GM12801 (cell line): Measurements from ENCODE around the gene MBNL3.

ENCODE experiments used
- TF ChIP-seq, protein P1 (sequence below): IDR thresholded peaks from one replicate; pipeline ENCODE4 v1.5.1; 2011; ENCODE audit warnings: control low read depth; ENCODE audit not compliant: insufficient read length; ENCODE audit errors: extremely low read depth

The MBNL3 gene

DNA sequence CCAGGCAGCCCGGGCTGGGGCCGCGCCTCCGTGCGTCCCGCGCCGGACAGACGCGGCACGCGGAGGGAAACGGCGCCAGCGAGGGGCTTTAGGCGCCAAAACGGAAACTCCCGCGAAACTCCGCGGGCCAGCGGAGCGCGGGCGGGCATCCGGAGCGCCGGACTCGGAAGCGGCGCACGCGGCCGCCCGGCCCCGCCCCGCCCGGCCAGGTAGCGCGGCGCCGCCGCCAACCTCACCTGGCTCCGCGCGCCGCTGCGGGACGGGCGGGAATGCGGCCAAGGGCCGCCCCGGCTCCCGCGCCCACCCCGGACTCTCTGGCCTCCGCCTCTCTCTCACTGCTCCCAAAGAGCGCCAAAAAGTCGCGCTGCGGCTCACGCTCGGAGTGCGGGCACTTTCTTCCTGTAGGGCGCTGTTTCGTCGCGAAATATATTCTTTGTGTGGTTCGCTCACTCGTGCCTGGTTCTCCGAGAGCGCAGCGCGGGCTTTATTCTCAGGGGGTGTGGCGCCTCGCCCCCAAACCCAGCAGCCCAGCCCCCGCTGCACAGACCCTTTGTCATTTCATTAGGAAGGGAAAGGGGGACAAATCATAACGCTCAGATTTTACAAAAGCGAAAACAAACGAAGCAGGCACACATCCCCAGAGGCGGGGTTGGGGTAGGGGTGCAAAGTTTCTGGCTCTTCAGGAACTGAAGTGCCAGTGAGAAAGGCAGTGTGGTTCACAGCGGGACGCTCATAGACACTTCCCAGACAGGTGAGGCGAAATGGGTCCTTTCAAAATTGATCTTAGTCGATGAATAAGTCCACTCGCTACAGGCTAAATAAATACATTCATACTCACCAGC, 961 bp upstream of the MBNL3 start:
- TF ChIP-seq, protein P1, sequence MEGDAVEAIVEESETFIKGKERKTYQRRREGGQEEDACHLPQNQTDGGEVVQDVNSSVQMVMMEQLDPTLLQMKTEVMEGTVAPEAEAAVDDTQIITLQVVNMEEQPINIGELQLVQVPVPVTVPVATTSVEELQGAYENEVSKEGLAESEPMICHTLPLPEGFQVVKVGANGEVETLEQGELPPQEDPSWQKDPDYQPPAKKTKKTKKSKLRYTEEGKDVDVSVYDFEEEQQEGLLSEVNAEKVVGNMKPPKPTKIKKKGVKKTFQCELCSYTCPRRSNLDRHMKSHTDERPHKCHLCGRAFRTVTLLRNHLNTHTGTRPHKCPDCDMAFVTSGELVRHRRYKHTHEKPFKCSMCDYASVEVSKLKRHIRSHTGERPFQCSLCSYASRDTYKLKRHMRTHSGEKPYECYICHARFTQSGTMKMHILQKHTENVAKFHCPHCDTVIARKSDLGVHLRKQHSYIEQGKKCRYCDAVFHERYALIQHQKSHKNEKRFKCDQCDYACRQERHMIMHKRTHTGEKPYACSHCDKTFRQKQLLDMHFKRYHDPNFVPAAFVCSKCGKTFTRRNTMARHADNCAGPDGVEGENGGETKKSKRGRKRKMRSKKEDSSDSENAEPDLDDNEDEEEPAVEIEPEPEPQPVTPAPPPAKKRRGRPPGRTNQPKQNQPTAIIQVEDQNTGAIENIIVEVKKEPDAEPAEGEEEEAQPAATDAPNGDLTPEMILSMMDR: no peak

DNA sequence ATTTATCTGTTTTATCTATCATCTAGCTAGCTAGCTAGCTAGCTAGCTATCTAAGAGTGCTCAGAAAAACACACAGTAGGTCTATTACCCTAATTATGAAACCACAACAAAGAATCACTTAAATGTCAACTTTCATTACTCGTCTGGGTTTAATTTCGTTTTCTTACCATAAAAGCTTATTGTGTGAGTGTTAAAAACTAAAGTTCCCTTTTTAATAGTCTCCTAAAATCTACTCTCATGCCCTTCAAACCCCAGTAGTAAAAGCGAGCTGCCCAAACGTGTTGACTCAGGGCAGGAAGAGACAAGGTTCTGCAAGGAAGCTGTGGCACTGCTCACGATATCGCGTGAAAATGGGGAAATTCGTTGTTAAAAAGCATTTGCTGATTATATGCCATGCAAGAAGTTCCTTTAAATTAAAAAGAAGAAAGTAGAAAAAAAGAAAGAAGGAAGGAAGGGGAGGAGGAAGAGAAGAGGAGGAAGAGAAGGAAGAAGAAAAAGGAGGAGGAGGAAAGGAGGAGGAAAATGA, 595 bp downstream of the MBNL3 start:
- TF ChIP-seq, protein P1: no peak

DNA sequence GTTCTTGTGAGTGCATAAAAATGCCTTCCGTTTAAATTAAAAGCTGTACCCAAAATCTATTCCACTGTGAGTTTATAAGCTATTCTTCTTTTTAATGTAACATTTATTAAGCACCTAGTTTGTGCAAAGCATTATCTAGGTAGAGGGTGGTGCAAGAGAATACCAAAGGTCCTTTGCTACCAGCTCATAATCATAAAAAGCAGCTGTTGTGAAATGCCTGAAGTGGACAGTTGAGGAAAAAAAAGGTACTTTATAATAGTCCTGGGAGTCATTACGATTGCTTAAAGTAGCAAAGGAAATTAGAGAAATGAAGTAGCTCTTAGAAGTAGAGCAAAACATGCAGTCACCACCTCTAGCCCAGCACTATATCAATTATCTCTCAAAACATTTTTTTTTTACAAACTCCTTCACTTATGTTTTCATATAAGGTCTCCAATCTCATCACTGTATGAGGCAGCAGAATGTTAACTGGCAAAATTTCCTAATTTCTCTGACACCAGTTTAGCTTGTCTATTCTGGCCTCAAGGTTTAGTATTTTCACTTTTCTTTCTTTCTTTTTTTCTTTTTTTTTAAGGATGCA, 2.1 kb downstream of the MBNL3 start:
- TF ChIP-seq, protein P1: no peak

DNA sequence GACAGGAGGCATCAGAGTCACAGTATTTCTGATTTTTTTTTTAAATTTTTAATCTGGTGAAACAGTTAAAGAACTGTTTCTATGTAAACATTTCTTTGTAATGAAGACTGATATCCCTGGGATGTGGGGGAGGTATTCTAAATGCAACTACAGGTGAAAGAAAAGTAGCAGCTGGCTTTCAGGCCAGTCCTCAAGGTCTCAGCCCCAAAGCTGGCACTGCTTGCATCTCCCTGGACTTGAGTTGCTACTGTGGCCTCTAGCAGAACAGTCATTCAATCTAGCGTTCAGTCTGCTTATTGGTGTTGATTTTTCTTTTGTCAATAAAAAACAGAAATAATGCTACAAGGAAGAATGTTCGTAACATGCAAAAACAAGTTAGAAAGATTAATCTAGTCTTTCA, 4.9 kb downstream of the MBNL3 start:
- TF ChIP-seq, protein P1: no peak

DNA sequence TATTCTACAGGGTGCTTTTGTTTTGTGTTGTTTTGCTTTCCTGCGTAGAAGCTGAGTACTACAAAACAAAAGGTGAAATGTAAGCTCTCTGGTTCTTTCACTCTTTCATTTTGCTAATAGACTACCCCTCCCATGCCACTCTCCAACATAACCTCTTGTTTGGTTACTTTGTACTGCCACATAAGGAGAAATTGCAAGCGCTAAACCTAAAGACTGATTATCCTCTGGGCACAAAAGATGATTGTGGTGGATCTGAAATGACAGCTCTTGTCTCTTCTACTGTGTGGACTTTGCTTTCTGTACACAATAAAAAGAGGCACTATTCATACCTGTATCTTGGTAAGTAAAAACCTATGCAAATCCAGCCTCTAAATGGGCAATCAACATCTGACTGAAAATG, 5.3 kb downstream of the MBNL3 start:
- TF ChIP-seq, protein P1: no peak

DNA sequence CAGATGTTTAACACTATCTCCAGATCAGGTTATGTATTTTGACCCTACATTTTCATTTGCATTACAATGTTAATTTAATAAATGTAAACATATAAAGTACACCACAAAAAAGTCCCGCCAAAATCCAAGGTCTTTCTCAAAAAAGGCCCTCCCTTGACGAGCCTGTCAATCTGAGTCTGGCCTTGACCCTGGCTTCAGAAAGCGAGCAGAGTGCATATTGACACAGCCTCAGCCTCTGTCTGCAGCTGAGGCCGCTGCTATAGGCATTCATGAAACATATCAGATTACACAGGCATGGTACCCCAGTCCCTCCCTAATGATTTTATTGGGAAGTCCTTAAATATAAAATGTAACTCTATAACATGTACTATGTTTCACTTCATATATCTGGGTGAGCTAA, 6.2 kb downstream of the MBNL3 start:
- TF ChIP-seq, protein P1: no peak

DNA sequence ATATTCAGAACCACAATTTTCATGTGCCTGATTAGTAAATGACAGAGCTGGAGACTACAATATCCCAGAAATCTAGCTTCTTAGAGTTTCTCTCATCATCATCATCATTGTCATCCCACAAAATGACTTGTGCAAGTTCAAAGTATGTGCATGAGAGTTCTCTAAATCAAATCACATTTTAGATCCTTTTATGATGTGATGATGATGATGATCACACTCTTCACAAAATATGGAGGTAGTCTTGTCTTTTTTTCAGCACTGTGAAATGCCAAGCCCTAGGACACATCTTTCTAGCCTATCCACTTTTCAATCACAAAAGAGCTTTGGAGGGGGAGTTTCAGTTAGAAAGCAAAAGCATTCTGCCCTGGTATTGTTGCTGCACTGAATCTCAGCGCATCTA, 7.4 kb downstream of the MBNL3 start:
- TF ChIP-seq, protein P1: no peak
